Measurements from ENCODE around the gene RABGAP1L.

The RABGAP1L gene

GRCh38 chr1:174954073-174954460 lies 794.7 kb downstream of the RABGAP1L start:
- DNase-seq: peak; percentile 8

DNA sequence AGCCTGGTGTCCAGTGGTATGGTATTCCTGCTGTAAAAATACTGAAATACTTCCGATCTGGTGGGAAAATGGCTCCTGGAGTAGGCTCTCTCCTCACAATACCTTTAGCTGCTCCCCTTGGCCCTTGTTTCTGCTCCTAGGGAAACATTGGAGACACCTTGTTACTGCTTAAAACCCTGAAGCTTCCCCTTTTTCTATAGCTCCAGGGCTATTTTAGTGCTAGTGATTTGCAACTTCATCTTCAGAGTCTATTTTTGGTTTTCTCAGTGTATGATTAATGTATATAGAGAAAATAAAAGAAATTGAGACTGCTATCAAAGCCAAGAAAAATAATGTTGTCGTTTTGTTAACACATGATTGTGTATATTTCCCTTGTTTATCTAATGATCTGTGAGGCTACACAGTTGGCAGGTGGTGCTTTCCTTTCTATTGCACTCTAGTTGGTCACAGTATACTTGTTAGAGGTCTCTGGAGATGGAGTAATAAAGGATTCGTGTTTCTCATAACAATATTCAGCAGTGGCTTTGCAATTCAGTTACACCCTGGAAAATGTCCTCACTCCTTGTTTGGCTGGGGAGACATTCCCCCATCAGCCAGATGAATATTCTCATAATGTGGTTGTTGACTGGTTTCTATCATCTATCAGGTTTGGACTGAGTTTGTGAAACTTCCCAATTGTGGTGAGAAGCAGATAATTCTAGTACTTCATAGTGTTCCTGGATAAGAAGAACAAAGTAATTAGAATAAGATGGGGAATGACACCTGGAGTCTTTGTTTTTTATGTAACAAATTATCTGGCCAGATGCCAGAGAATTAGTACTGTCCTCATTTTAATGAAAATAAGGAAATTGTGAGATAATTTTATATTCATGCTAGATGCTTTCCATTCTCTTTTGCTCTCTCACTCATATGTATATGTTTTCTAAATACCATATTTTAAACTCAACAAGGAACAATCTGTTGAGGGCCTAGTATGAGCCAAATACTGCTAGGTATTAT lies 795.6 kb downstream of the RABGAP1L start:
- DNase-seq: no peak

DNA sequence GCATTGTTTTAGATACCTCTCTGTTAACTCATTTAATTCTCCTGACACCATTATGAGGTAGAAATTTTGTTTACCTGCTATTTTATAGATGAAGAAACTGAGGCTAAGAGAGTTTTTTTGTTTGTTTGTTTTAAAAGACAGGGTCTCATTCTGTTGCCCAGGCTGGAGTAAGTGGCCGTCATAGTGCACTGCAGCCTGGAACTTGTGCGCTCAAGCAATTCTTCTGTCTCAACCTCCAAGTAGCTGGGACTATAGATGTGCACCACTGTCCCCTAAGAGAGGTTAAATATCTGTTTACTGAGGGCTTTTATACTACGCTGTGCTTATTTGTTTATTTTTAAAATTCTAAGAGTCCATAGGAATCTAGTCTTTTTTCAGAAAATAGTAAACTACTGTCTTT lies 796.8 kb downstream of the RABGAP1L start:
- DNase-seq: no peak

GRCh38 chr1:174956976-174957375 lies 797.7 kb downstream of the RABGAP1L start:
- DNase-seq: no peak

DNA sequence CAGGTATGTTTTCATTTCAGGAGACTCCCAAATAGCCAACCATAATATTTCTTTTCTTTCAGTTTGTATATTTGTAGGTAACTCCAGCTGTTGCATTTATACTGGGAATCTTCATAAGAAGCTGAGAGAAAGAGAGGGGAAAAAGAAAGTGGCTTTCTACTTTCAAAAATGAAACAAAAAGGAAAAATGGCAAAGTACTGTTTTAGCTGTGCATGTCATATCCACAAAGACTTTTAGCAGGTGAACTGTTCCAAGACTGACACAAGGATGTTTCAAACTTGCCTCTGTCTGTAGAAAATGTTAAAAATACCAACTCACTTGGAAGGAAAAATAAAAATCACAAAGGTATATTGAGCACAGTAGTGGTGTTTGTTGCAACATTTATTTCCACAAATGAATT lies 798.5 kb downstream of the RABGAP1L start:
- no peak for DNase-seq

GRCh38 chr1:174958396-174958795 lies 799.1 kb downstream of the RABGAP1L start:
- DNase-seq: no peak

DNA sequence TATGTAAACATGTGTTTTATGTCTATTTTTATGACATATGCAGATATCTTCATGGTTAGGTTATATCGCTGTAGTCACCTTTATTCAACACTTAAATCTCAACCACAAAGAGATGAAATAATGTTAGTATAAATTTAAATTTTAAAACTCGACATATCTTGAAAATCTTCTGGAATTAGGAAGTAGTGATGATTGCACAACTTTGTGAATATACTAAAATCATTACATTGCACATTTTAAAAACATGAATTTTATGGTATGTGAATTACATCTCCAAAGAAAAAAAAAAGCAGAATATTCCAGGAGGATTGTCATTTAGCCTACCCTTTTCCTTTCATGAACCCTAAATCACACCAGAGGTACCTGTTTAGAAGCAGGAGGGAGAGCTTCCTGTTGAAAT lies 801.0 kb downstream of the RABGAP1L start:
- DNase-seq: no peak

DNA sequence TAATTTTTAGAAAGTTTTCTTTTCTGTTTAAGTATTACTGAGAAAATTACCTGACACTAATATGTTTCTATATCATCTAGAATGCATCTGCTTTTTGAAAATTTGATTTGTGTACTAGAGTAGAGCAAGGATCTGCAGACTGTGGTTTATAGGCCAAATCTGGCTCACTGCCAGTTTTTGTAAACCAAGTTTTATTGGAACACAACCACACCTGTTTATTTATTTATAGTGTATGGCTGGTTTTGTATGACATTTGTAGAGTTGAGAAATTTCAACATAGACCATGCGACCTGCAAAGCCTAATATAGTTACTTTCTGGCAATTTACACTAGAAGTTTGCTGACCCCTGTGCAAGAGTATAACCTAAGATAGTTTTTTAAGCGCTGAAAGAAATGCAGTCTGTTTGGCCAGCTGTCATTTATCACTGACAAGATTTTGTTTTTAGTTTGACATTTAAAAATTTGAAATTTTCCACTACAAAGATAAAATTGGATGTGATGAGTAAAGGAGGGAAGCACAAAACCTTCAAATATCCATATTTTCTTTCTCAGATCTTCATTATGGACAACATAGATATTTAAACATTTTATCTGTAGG lies 804.3 kb downstream of the RABGAP1L start:
- no peak for DNase-seq

- no peak for DNase-seq
Measured at GRCh38 chr1:174964261-174964971, 805.1 kb downstream of the RABGAP1L start.

- DNase-seq: no peak
Measured at GRCh38 chr1:174964972-174965361, 805.6 kb downstream of the RABGAP1L start.

DNA sequence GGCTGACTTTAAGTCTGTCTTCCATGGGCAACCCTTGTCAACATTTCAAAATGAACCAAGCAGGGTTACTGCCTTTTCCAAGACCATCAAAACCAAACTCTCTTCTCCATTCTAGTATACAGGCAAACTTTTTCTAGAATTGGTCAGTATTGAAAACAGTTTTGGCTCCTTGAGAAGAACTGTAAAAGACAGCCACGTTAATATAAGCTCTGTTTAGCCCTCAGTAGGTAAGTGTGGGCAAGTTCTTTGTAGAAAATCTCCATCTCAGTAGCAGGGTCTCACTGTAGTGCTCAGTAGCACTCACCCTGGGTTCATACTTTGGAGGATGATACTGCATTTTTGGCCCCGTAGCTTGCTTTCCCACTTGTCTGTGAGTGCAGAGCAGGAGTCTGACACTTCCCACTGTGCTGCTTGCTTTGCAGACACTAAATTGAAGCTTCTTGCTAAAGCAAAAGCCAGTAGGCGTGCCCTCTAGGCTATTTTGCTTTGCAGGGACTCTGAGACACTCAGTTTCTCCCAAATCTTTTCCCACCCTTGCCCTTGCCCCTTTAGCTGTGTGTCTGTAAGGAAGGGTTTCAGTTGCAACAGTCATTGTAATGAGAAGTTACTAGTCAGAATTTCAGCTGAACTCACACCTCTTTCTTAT lies 806.2 kb downstream of the RABGAP1L start:
- no peak for DNase-seq

DNA sequence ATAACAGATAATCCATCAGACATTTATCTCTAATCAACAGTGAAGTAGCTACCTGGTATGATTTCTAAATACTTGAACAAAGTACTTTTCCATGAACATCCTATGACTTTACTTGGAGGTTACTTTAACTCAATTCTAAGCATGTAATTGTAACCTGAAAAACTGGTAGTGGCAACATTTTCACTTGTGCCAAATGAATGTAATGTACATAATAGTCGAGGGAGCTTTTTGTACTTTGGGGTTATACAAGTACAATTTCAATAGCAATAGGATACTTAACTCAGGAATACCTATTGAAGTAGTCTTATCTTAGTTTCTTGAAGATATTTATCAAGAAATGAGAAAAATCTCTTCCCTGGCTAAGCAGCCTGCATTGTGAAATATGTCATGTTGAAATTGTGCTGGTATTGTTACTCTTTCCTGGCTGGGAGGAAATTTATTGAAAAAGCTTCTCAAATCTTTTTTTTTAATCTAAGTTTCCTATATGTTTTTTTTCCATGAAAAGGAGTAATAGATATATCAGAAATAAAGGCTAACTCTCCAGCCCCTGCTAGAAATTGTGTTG lies 806.8 kb downstream of the RABGAP1L start:
- no peak for DNase-seq

DNA sequence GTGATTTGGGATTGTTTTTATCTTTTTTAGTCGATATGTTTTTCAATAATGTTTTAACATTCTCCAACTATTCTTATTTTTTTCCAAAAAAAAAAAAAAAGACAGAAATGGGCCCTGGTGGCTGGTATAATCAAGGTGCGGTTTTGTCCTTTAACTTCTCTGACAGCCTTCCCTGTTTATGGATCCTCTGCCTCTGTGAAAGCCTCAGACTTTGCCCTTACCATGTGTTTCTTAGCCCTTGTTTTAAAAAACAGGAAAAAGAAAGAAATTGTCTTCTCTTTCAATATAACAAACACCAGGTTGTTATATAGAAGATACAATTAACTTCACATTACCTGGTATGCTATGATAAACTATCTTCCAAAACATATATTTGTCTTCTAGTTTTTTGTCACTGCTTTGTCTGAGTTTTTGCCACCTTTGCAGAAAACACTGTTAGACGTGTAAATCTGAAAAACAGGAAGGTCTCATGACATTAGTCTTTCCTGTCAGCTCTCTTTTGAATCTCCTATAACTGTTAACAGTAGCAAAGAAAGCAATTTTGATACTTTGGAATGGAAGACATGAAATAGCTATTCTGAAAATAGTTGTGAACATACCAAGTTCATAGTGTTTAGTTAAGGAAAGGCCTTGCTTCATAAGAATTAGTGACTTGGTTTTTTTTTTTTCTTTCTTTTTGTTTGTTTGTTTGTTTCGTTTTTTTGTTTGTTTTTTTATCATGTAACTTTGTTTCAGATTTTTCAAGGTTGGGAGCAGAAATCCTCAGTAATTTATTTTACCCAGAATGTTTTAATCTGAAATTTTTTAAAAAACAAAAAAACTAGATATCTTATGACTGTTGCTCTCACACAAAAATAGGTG lies 808.8 kb downstream of the RABGAP1L start:
- DNase-seq: no peak

DNA sequence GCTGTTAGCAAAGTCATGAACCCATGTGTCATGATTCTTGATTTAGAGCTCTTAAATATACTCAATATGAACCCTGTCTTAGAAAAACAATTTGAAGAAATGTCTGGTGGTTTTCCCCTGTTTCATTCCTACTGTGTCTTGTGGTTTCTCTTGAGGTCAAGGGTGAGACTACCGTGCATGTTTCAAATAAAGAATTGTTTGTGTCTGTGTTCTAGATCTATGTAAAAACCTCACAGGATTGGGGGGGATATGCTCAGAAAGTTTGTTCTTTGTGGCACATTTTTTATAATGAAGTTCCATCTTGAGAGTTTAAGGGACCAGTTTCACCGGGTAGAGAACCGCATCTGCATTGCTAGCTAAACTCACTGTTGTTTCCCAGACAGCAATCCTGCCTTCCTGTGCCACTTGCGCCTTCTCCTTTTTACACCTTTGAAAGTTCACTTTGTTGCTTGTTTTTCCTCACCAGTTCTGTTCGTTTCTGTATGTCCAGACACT lies 809.5 kb downstream of the RABGAP1L start:
- DNase-seq: peak; percentile 85

DNA sequence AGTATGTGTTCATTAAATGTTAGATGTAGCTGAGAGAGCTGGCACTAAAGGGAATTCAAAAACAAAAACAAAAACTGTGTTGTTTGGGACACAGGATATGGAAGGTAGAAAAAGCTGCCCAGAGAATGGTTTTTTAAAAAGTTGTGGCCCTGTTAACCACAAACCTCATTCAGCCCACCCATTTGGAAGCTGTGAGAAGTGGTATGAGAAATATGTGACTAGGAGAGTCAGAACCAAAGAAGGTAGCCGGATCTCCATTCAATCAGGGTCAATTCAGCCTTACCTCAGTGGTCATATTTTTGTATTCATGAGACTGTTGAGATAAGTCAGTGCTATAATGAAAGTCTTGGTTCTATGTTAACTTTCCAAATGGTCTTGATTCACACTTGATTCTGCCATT lies 810.7 kb downstream of the RABGAP1L start:
- no peak for DNase-seq

- DNase-seq: no peak
Measured at GRCh38 chr1:174971466-174971865, 812.1 kb downstream of the RABGAP1L start.

DNA sequence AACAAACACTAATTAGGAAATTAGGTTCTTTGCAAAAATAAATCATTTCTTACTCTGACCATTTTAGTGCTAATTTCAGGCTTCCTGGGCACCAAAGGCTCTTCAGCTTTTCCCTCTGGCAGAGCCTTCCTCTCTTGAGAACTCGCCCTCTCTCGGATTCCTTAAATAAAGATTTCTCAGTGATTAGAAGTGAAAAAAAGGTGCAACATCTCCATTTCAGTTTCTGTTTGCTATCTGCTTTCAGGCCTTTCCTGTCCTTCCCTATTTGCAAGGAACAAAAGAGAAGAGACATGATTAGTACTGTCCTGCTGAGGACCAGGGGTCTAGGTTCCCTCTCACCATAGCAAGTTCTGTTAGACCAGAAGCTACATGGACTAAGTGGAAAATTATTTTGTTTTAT lies 812.6 kb downstream of the RABGAP1L start:
- DNase-seq: no peak

GRCh38 chr1:174974711-174975119 lies 815.4 kb downstream of the RABGAP1L start:
- DNase-seq: no peak

DNA sequence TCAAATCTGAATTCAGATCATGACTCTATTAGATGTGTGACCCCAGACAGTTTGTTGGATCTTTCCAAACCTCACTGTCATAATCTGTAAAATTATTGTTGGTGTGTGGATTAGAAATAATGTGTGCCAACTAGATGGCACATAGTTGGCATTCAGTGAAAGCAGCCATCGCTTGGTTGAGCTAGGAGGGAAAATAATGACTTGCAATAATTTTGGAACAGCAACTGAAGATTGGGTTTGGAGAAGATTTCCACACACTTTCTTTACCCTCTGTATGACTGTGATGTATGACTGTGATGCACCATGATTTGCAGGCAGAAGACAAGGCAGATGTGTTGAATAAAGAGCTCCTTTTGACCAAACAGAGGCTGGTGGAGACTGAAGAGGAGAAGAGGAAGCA lies 816.4 kb downstream of the RABGAP1L start:
- no peak for DNase-seq

GRCh38 chr1:174976436-174977108 lies 817.3 kb downstream of the RABGAP1L start:
- peak; percentile 45 for DNase-seq
